K562 (cell line): ENCODE data around the gene EXT2. TPM values are rescaled to one million over a fixed set of nuclear protein-coding genes. Genes with fewer than 3 reads are reported as not detected.

ENCODE experiments used
- ATAC-seq: fragments of 200-7000 bp; cut with Tn5 transposase; 3 replicates; pipeline ENCODE4 v1.9.1; 2020; ENCODE audit warnings: moderate library complexity
- BruUV-seq: library from RNA; stranded (reverse); fragments of 400-500 nt; replicated peaks from 2 replicates; lab custom pipeline; 2021; lab: Mats Ljungman, UMichigan
- CTCF ChIA-PET: fragments of 300-600 bp; formaldehyde crosslinking; extraction: SDS; loops from one replicate; lab custom pipeline; 2021; ENCODE audit warnings: low intra/inter-chr PET ratio; lab: Yijun Ruan, JAX
- POLR2A ChIA-PET: fragments of 300-600, 350-650 bp; sonication (Branson Sonifier 250); formaldehyde crosslinking; extraction: SDS; loops from one replicate; lab custom pipeline; 2021; ENCODE audit warnings: antibody characterized with exemption, inconsistent platforms; lab: Yijun Ruan, JAX
- DNase-seq, 4 experiments: peaks; one replicate each; pipeline versions ENCODE4 v3.0.0 to v3.0.0-alpha.2; 2011 to 2018; ENCODE audit warnings: low spot score in 3 of 4, mixed read lengths in 3 of 4; ENCODE audit errors: extremely low read depth in 1 of 4
- FAIRE-seq: peaks from 2 replicates; lab custom pipeline; 2011; peaks lifted over from hg19 to GRCh38; lab: Jason Lieb, UNC
- H2AFZ ChIP-seq: 2 replicates; pipeline ENCODE4 v1.6.0; 2011; ENCODE audit warnings: low read depth, low read length, control low read depth, inconsistent platforms
- H3K27ac ChIP-seq: fragments of 200-600 bp; 3 replicates; pipeline ENCODE4 v1.8.0; 2011; ENCODE audit warnings: low read depth, mild to moderate bottlenecking, control low read depth, inconsistent platforms, low read length, moderate library complexity, mixed read lengths; ENCODE audit errors: extremely low read depth
- H3K27me3 ChIP-seq, 2 experiments: fragments of 300-600 bp in 1 of 2; 2 replicates in 1 of 2; 3 replicates in 1 of 2; pipeline versions ENCODE4 v1.6.0 to v1.8.0; 2011; ENCODE audit warnings: inconsistent platforms in 2 of 2, low read length in 2 of 2, mild to moderate bottlenecking in 1 of 2, mixed read lengths in 1 of 2, moderate library complexity in 1 of 2; ENCODE audit not compliant: control insufficient read depth in 2 of 2, insufficient read depth in 2 of 2
- H3K36me3 ChIP-seq: fragments of 300-600 bp; 3 replicates; pipeline ENCODE4 v1.8.0; 2011; ENCODE audit warnings: mild to moderate bottlenecking, low read length, inconsistent platforms; ENCODE audit not compliant: control insufficient read depth, insufficient read depth
- H3K4me1 ChIP-seq, 2 experiments: fragments of 200-600 bp in 1 of 2; replicated peaks in 1 of 2; 2 replicates in 1 of 2; 3 replicates in 1 of 2; pipeline versions ENCODE4 v1.5.1 to v1.8.0; 2011; ENCODE audit warnings: inconsistent platforms in 2 of 2, low read length in 2 of 2, mild to moderate bottlenecking in 1 of 2, mixed read lengths in 1 of 2, moderate library complexity in 1 of 2; ENCODE audit not compliant: control insufficient read depth in 2 of 2, insufficient read depth in 2 of 2
- H3K4me2 ChIP-seq: 2 replicates; pipeline ENCODE4 v1.6.1; 2011; ENCODE audit warnings: low read length, control low read depth, inconsistent platforms, mixed read lengths; ENCODE audit not compliant: insufficient read depth
- H3K4me3 ChIP-seq: fragments of 200-600 bp; sonication (generic), shearing (Covaris generic); 2 replicates; pipeline ENCODE4 v1.5.1; 2016; ENCODE audit warnings: control low read depth, inconsistent platforms
- H3K79me2 ChIP-seq: fragments of 200-600 bp; 3 replicates; pipeline ENCODE4 v1.8.0; 2011; ENCODE audit warnings: low read length, inconsistent platforms; ENCODE audit not compliant: control insufficient read depth, insufficient read depth
- H3K9ac ChIP-seq, 2 experiments: 2 replicates each; pipeline versions ENCODE4 v1.6.0 to v1.6.1; 2011; ENCODE audit warnings: low read depth in 2 of 2, low read length in 2 of 2, control low read depth in 1 of 2, inconsistent platforms in 1 of 2, mild to moderate bottlenecking in 1 of 2, mixed read lengths in 1 of 2; ENCODE audit not compliant: insufficient read depth in 1 of 2
- H3K9me1 ChIP-seq: one replicate; pipeline ENCODE4 v1.6.0; 2011; ENCODE audit warnings: inconsistent platforms, mild to moderate bottlenecking, low read length, moderate library complexity; ENCODE audit not compliant: control insufficient read depth, insufficient read depth
- H3K9me3 ChIP-seq: replicated peaks from 2 replicates; pipeline ENCODE4 v1.5.1; 2011; ENCODE audit warnings: low read depth, low read length, inconsistent platforms; ENCODE audit not compliant: control insufficient read depth, insufficient read depth
- H4K20me1 ChIP-seq: replicated peaks from 2 replicates; pipeline ENCODE4 v1.6.1; 2011; ENCODE audit warnings: low read length, inconsistent platforms, mixed read lengths; ENCODE audit not compliant: control insufficient read depth, insufficient read depth
- ARID1B ChIP-seq: fragments of 450-650 bp; IDR thresholded peaks from 2 replicates; pipeline ENCODE4 v1.6.1; 2016; ENCODE audit warnings: antibody characterized with exemption, mild to moderate bottlenecking, inconsistent platforms
- BCOR ChIP-seq: fragments of 450-650 bp; IDR thresholded peaks from 2 replicates; pipeline ENCODE4 v1.6.1; 2016
- CREM ChIP-seq: IDR thresholded peaks from 2 replicates; pipeline ENCODE4 v1.6.1; 2014; ENCODE audit warnings: antibody characterized with exemption, low read depth
- ETV1 ChIP-seq: fragments of 450-650 bp; conservative IDR thresholded peaks from 2 replicates; pipeline ENCODE4 v1.6.1; 2016; ENCODE audit warnings: missing genetic modification characterization, control low read depth, low read depth, missing compliant biosample characterization
- GABPB1 ChIP-seq: sonication (generic); formaldehyde crosslinking; IDR thresholded peaks from 2 replicates; pipeline ENCODE4 v1.8.0; 2022; ENCODE audit warnings: mild to moderate bottlenecking, missing genetic modification reagents
- ILF3 ChIP-seq: fragments of 450-650 bp; IDR thresholded peaks from 2 replicates; pipeline ENCODE4 v1.6.1; 2018; ENCODE audit warnings: antibody characterized with exemption, mild to moderate bottlenecking, moderate library complexity, borderline replicate concordance
- ZFP1 ChIP-seq: fragments of 450-650 bp; formaldehyde crosslinking; IDR thresholded peaks from 2 replicates; pipeline ENCODE4 v1.4.0; 2020; ENCODE audit warnings: mild to moderate bottlenecking, mixed read lengths
- ZNF121 ChIP-seq: sonication (generic); formaldehyde crosslinking; conservative IDR thresholded peaks from 2 replicates; pipeline ENCODE4 v1.8.0; 2022; ENCODE audit warnings: missing genetic modification reagents
- WGBS: fragments of 100-300 bp; shearing (Covaris generic); methylation state at CpG from one replicate; pipeline ENCODE4 v1.1.6; 2016; ENCODE audit warnings: low coverage, mixed read lengths; ENCODE audit not compliant: insufficient coverage; ENCODE audit errors: missing lambda C conversion rate; 5-methylcytosine and 5-hydroxymethylcytosine counted together
- in situ Hi-C: fragments of 300-500 bp; cut with MboI; formaldehyde crosslinking; loops from 4 replicates; pipeline ENCODE4 v1.15.0; 2018; ENCODE audit warnings: inconsistent platforms, mixed read lengths
- intact Hi-C: fragments of 100-400 bp; cut with micrococcal nuclease; formaldehyde crosslinking; loops from 2 replicates; pipeline ENCODE4 v1.14.2; 2022
- polyA plus RNA-seq, 8 experiments: library from polyadenylated mRNA; depleted of rRNA in 4 of 8; stranded (reverse) in 5 of 8; unstranded in 3 of 8; fragments of >200 nt; fragmentation: Nextera tagmentation in 2 of 8; fragmentation: Illumina TruSeq in 1 of 8; extraction: Ambion mirVana in 2 of 8; extraction: Trizol in 1 of 8; gene quantifications; 2 replicates each; pipeline versions ENCODE4 v1.2.1 to v1.2.3, GENCODE V29; 2011 to 2014; ENCODE audit warnings: inconsistent platforms in 1 of 8, missing spikeins in 1 of 8
- total RNA-seq, 7 experiments: library from RNA; depleted of rRNA in 6 of 7; stranded (reverse); fragments of >200 nt in 6 of 7; fragmentation: Illumina TruSeq in 2 of 7; extraction: Trizol in 2 of 7; gene quantifications; 2 replicates each; pipeline versions ENCODE4 v1.2.1 to v1.2.3, GENCODE V29; 2011 to 2021; ENCODE audit warnings: low replicate concordance in 1 of 7
- TF ChIP-seq, protein P1 (sequence below): fragments of 250-450 bp; sonication (Bioruptor Pico); IDR thresholded peaks from 2 replicates; pipeline ENCODE4 v1.5.0; 2021; ENCODE audit warnings: mild to moderate bottlenecking, borderline replicate concordance

The EXT2 gene
- total and polyA plus RNA-seq, 9 of the 15 experiments (the other 6 are each of a cell fraction or from before 2014, with no cell fraction given), result 7.5 to 52.1 (median 38.1) TPM

DNA sequence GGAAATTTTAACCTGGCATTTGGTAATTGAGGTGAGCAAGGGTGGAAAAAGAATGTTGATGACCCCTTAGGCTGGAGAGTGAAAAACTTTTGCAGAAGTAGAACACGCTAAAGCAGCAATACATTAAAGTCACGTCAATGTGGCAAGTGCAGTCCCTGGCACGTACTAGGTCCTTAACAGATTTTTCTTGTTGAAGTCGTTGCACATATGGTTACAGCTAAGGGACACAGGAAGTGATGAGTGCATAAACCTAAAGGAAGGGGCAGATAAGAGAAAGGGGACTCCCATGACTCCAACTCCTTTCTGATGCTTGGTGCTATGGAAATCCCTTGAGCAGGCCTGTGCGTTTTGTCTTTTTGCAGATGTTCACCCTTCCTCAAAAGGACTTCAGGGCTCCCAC lies 28.2 kb upstream of the EXT2 start (continued):
- TF ChIP-seq ILF3 (0 out of 2 replicates have a peak, but pooled peaks have one; percentile 20), CREM (peak; percentile 57; the same call in 1 of the 2 replicates), ARID1B (0 out of 2 replicates have a peak, but pooled peaks have one; percentile 49), ETV1 (peak; percentile 73; the same call in 1 of the 2 replicates), GABPB1 (0 out of 2 replicates have a peak, but pooled peaks have one; percentile 29), ZFP1 (CRISPR knock-in tag) (no peak)

DNA sequence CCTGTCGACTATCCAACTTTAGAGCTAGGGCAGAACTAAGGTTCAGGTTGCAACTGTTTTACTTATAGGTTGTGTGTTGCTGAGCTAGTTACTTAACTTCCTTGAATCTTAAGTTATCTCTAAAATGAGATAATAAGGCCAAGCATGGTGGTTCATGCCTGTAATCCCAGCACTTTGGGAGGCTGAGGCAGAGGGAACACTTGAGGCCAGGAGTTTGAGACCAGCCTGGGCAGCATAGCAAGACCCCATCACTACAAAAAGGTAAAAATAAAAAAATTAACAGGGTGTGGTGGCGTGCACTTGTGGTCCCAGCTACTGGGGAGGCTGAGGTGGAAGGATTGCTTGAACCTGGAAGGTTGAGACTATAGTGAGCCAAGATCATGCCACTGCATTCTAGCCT lies 27.3 kb upstream of the EXT2 start:
- no peaks in the 10 kb centered on the region for H4K20me1 ChIP-seq
- H3K36me3 ChIP-seq, result peaks cover 35% of the 10 kb centered on the region
- peaks cover 16% of the 10 kb centered on the region; the same call in 2 of the 3 replicates for H3K79me2 ChIP-seq
- peaks cover 10 to 22% of the 10 kb centered on the region in 2 experiments; a peak in 4 of 5 replicates for H3K4me1 ChIP-seq
- H3K4me3 ChIP-seq, result no peak overlapping the region
- ATAC-seq (no peak), FAIRE-seq (no peak), DNase-seq (no peak)
- ChIA-PET POLR2A (interaction anchor here (0.9 to 1.4 kb wide), 2 partner anchors 10 to 17 kb away, joined by 3 read pairs; no protein-coding TSS in a partner anchor), CTCF (no interaction called here)
- in situ Hi-C loops (no loop called here), intact Hi-C loops (loop anchor here (10.0 kb wide), 1 partner anchor 123 kb away; the partner anchor contains the start of gene C11orf96)
- no peaks in the 10 kb centered on the region for H3K9me1 ChIP-seq
- no peak overlapping the region for H2AFZ ChIP-seq
- H3K27ac ChIP-seq, result no peak overlapping the region
- no peaks in the 10 kb centered on the region for H3K27me3 ChIP-seq
- H3K9me3 ChIP-seq, result no peaks in the 10 kb centered on the region
- 100% methylated on average over 1 of the region's 2 CpGs for WGBS
- no TSS peak for BruUV-seq
- TF ChIP-seq ZNF121 (CRISPR knock-in tag) (peak; percentile 79), BCOR (0 out of 2 replicates have a peak, but pooled peaks have one; percentile 32)
- TF ChIP-seq, protein P1, sequence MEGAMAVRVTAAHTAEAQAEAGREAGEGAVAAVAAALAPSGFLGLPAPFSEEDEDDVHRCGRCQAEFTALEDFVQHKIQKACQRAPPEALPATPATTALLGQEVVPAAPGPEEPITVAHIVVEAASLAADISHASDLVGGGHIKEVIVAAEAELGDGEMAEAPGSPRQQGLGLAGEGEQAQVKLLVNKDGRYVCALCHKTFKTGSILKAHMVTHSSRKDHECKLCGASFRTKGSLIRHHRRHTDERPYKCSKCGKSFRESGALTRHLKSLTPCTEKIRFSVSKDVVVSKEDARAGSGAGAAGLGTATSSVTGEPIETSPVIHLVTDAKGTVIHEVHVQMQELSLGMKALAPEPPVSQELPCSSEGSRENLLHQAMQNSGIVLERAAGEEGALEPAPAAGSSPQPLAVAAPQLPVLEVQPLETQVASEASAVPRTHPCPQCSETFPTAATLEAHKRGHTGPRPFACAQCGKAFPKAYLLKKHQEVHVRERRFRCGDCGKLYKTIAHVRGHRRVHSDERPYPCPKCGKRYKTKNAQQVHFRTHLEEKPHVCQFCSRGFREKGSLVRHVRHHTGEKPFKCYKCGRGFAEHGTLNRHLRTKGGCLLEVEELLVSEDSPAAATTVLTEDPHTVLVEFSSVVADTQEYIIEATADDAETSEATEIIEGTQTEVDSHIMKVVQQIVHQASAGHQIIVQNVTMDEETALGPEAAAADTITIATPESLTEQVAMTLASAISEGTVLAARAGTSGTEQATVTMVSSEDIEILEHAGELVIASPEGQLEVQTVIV, result no peak
- H3K9ac ChIP-seq, result no peak overlapping the region
- H3K4me2 ChIP-seq, result no peak overlapping the region
